NOMO-1 treated with DMSO at 0.1 percent for 48 hours (cell line): Measurements from ENCODE around the gene IRX4.

Experiments used
- DNase-seq: peaks from one replicate; lab custom pipeline; 2025; ENCODE audit not compliant: unreplicated experiment; lab: John Stamatoyannopoulos, UW

Gene IRX4

GRCh38 chr5:1840741-1841521 is 41.8 kb downstream of the IRX4 start:
- no peak for DNase-seq

DNA sequence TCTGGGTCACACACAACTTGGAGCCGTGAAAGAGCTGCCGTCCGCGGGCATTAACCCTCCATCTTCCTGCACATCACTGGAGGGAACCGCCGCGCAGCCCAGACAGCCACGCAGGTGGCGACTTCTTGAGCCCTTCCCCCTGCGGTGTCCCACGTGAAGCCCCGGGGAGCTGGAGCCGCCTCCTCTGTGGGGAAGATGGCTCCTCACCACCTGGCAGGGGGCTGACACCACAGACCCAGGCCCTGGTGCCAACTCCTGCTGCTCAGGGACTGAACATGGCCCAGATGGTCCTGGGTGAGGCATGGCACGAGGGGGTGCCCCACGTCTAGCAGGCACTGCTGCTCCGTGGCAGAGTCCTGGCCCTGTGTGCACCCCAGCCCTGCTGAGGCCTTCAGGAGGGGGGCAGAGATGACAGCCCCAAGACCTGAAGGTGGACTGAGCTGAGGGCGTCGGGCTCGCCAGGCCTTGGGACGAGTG is 42.6 kb downstream of the IRX4 start:
- no peak for DNase-seq

- DNase-seq: no peak
Observed at GRCh38 chr5:1838013-1838412, 44.7 kb downstream of the IRX4 start.

GRCh38 chr5:1836891-1837880 is 45.5 kb downstream of the IRX4 start:
- no peak for DNase-seq

DNA sequence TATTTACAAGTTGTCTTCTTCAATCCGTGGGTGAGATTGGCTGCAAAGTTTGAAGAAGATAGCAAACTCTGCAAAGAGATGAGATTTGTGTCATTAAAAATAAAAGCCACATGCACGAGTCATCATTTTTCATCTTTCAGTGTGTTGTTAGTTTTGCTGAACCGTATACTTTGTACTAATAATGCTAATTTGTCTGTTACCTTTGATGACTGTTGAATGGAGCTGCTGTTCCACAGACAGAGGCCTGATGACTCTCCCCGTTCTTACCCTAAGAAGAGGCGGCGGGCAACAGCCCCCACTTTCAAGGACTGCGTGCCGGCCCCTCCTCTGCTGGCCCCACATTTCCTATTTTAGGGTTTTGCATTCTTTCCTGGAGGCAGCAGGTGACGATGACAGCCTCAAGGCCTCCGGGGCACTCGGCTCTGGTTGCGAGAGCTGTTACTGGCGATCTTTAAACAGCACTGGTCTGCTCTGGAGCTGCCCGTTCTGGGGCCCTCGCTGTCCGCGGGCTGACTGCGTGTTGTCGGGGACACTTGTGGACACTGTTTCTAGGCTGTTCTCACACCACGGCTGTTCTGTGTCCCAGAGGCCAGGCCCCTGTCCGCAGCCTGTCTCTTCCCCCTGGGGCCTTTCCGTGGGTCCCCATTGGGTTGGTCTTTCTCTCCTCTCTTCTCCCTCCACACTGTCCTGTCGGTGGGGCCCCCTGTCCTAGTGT is 46.4 kb downstream of the IRX4 start:
- DNase-seq: no peak

DNA sequence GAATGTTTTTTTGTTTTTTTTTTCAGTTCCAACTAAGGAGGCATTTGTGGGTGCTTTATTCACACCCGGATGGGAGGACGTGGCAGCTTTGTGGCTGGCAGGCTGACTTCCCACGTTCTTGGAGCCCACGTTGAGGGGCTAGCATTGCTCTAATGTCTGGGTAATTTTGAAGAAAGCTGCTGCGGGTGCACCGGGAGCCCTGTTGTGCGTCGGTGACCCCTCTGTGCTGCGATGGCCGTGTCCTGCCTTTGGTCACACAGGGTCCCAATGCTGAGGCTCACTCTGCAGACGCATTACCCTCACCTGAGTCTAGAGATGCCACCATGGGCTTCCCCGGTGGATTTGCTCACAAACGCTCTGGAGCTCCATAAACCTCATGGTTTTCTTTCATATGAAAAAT is 47.3 kb downstream of the IRX4 start:
- DNase-seq: no peak

GRCh38 chr5:1834721-1835429 is 47.9 kb downstream of the IRX4 start:
- DNase-seq: no peak

DNA sequence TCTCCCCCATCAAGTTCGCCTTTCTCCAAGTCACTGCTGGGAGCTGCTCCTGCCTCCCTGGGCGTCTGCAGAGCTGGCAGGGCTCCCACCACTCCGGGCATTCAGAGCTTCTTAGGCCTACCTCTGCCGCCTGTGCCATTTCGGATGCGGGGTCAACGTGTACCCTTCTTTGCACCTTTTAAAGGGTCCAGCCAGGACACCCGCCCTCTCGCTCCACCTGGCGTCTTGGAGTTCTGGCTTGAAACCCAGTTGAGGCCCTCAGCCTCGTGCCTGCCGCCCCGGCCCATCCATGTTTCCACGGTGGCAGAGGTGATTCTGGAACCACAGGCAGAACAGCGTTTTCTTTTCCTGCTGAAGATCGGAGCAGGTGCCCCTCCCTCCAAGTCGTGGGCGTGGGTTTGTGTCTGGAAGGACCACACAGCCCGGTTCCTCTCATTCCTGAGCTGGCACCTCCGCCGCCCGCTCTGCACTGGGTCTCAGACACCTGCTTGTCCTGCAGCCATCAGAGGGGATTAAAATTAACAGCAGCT is 48.6 kb downstream of the IRX4 start:
- DNase-seq: no peak

DNA sequence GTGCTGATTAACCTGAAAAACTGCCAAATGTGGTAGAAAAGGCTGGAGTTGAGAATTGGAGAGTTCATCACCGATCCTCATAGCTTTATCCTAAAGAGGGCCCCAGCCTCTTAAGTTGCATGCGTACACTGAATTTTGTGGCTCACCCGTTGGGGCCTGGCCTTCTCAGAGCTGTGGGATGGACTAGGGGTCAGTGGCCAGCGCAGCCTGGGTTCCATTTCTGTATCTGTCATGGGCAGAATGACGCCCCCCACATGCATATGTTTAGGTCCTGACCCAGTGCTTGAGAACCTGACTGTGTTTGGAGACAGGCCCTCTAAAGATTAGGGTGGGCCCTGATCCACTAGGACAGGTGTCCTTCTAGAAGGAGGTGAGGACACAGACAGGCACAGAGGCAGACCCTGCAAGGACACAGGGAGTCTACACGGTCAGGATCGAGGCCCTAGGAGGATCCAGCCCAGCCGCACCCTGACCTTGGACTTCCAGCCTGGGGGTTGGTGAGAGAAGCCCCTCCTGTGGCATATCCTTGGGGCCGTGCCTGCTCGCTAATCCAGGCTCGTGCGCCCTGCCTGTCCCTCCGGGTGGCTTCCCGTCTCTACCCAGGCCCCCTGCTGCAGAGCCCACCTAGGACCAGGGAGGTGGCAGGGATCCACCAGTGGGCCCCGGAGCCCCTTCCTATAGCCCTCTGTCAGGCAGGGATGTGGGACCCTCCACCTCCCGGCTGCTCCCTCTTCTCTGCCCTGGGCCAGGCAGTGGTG is 49.3 kb downstream of the IRX4 start:
- DNase-seq: no peak

DNA sequence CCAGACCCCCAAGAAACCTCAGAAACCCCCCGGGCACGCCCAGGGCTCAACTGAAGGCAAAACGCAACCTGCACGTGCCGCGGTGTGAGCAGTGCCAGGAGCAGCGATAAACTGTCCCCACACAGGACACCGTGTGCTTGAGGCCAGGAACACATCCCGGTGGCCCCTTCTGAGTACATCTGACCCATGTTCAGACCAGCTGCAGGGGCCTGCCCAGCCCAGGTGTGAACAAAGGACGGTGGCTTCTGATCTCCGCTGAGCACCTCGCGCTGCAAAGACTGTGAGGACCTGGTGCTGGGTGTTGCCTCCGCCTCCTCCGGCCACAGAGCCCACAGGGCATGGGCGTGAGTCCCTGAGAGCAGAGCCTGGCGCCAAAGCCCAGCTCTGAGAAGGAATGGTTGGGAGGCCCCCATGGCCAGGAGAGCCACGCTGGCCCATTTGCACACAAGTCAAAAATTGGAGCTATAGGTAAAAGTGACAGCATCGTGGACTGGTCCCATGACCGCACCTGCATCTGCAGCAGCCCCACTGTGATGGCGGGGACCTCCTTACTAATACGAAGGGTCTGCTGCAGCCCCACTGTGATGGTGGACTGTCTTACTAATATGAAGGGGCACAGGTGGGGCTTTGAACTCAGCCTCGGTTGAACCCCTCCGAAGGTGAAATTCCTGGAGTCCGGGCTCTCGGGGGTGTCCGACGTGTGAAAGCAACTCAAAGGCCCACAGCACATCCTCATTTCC is 50.0 kb downstream of the IRX4 start:
- DNase-seq: no peak

DNA sequence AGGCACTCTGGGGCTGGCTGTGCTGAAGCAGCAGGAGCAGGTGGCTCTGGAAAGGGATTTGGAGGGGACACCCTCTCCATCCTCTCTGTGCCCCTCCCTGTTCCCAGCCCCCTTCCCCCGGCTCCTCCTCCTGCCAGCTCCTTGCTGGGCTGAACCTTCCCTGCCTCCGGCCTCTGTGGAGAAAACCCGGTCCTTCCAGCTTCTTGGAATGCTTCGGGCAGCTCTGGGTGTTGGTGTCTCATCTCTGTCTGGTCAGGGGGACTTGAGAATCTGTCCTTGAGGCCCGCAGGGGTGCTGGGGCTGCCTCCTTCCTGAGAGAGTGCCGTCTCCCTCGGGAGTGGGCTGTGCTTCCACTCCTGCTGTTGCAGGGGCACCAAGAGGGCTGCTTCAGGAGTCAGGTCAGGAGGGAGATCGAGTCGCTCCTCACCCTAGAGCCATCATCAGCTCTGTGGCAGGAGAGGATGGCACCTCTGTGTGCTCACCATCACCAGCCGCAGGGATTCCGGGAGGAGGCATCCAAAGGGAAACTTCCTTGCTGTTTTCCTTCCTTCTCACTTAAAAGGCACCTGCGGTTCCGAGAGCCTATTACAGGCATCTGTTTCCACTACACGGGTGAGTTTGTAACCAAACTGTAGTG is 50.9 kb downstream of the IRX4 start:
- no peak for DNase-seq

DNA sequence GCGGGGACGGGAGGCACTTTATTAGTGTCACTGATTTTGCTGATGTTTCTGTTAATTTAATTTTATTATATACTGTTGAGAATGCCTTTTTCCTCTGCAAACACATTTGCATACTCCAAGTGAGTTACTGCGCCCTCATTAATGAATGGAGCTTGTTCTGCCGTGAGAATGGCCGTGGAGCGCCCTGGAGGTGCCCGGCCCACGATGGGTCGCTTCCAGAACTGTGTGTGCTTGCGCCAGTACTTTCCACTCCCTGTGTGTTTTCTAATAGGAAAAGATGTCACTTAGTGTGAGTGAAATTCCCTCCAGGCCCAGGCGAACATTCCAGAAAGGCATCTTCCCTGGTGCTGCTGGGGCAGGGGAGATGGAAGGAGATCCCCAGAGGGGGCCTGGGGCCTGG is 51.5 kb downstream of the IRX4 start:
- DNase-seq: no peak

GRCh38 chr5:1830571-1831228 is 52.0 kb downstream of the IRX4 start:
- DNase-seq: no peak

GRCh38 chr5:1827886-1828397 is 54.8 kb downstream of the IRX4 start:
- no peak for DNase-seq
